HG03064 (cell line): ENCODE measurements around the gene RELN.

ENCODE experiments used
- ATAC-seq: cut with Tn5 transposase; IDR thresholded peaks from one replicate; pipeline ENCODE4 v1.9.1; 2021; ENCODE audit warnings: low read depth; ENCODE audit not compliant: unreplicated experiment

RELN gene

DNA sequence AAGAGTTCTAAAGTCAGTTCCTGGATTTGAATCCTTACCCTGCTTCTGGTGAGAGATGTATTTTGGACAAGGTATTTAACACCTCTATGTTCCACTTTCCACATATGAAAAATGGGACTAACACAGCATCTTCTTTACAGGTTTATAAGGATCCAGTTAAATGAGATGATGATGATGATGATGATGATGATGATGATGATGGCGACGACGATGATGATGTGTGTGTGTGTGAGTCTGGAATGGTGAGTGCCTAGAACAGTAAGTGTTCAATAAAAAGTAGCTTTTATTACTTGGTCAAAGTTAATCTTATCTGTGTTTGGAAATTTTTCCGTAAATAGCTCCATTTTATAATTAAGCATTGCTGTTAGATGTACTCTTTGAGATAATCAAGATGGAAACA lies 295.2 kb downstream of the RELN start:
- no peak for ATAC-seq

DNA sequence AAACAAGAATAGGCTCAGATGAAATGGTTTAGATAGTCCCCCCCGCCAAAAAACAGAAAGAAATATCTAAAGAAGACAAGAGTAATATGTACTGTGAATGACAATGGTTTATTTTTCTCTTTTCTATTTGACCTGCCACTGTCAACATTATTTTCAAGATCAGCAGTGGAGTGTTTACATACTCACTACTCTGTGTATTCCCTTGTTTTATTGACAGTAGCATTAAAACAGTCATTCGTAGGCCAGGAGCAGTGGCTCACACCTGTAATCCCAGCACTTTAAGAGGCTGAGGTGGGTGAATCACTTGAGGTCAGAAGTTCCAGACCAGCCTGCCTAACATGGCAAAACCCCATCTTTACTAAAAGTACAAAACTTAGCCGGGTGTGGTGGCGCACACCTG lies 298.2 kb downstream of the RELN start:
- ATAC-seq: no peak

DNA sequence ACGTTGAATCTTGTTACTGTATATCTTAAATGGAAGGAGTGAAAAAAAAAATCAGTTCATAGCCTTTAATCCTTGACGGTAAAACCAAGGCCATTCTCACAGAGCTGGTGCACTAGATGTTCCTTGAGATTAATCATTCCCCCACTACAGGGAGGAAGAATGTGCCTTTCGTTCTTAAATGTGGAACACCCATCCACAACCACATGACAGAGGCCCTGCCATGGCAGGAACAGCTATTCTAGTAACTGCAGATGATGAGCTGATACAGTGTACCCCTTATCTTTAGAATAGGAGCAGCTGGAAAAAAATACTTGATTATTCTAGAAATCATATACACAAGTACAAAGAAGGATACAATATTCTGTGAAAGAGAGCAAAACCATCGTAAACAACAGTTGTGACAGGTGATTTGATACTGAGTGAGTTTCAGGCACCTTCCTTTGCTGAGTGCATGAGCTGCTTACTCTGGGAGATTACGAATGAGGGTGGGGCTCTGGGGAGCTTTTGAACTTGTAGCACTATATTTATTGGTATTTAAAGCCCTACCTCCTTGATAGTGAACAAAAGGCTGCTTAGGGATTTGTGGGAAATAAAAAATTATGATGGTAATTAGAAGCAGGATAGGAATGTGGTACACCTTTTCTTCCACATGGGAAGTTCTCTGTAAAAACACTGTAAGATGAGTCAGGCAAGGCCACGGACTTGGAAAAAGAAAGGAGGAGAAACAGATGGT lies 299.1 kb downstream of the RELN start:
- ATAC-seq: no peak

DNA sequence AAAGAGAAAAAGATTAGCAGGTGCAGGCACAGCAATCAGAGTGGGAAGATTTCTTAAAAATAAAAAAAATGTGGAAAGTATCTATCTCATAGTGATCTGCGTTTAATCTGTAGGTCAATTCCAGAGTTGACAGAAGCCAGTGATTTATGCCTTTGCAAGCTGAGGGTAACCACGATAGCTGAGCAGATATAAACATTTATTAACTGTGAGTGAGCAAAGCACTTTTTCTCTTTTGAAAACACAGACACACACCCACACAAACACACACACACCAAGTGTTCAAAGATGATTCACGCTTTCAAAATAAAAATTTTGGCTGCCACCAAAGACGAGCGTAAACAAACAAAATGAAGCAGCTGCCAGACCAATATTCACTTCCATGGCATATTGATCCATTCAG lies 300.2 kb downstream of the RELN start:
- no peak for ATAC-seq

DNA sequence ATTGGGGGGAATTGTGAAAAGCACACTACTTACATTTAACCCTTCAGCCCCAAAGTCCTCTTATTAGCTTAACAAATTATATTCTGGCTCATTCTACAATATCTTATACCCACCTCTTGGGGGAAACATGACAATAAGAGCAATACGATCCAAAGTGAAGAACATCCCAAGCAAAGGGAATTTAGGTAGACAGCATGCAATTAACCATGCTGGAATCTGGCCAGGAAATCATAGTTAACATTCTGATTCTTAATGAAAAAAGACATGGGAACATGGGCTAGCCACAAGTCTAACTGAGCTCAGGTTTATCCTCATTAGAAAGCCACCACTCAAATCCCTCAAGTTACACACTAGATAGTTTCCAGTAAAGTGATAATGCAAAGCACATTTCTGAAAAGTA lies 301.5 kb downstream of the RELN start:
- ATAC-seq: no peak

DNA sequence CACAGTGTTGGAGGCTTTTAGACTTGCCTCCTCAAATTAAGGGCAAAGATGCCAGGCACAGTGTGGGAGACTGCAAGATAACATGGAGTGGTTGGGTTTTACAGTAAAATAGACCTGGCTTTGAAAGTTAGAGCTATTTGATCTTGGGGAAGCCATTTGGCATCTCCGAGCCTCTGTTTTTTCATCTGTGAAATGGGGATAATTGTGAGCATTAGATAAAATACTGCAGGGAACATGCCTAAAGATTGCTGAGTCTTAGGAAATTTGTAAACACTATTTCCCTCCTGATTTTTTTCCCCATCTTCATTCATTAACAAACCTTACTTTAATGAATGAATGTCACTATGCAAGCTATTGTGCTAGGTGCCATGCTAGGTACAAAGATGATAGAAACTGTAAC lies 302.2 kb downstream of the RELN start:
- no peak for ATAC-seq

DNA sequence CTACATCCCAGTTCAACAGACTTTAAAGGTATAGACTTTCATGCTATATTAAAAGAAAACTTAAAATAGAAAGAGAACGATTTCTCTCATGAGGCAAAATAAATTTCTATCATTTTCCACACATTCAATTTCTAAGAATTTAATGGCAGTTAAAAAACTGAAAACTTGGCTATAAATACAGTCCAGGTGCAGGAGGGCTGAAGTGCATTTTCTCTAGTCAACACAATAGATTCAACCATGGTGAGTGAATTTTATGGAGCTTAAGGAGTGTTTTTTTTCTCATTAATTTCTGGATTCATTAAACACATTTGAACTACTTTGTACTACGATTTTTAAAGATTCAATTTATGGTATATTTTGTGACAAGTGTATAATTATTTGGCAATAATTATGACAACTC lies 302.7 kb downstream of the RELN start:
- ATAC-seq: no peak

DNA sequence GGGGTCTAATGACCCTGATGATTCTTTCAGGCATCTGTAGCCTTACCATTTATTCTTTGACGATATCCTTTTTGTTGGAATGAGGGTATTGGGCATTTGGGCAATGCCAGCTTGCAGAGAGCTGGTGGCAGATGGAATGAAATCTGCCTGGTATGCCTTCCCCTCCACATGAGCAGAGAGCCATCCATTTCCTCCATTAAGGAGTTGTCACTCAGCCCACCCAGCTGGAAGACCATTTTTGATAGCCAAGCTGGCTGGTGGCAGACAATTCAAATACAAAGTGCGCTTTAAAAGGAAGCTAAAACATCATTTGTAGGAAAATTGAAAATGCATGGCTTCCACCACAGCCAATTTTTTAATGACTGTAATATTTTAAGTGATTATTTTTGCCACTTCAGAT lies 303.4 kb downstream of the RELN start:
- no peak for ATAC-seq

DNA sequence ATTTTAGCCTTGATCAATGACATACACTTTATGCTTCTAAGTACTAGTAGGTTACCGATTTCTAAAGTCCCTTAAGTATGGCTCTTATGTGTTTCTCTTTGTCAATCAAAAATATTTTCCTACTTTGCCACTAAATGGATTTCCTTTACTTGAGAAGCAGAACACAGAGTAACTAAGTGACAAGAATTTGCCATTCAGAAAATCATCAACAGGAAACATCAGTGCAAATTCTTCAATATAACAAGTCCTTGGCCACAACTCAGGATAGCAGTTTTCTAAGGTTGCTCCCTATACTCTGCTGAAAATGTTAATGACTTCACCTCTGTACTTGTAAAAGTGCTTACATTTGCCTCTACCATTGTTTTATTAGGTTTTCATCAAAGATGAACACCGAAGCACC lies 303.8 kb downstream of the RELN start:
- ATAC-seq: no peak

DNA sequence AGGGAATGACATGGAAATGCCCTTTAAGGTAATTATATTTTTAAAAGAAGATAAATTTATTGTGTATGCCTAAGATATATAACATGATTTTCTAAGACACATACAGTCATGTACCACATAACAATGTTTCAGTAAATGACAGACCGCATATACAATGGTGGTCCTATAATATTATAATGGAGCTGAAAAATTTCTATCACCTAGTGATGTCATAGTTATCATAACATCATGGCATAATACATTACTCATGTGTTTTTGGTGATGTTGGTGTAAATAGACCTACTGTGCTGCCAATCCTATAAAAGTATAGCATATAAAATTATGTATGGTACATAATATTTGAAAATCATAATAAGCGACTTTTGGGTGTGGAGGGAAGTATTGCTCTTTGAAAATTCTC lies 306.1 kb downstream of the RELN start:
- no peak for ATAC-seq

DNA sequence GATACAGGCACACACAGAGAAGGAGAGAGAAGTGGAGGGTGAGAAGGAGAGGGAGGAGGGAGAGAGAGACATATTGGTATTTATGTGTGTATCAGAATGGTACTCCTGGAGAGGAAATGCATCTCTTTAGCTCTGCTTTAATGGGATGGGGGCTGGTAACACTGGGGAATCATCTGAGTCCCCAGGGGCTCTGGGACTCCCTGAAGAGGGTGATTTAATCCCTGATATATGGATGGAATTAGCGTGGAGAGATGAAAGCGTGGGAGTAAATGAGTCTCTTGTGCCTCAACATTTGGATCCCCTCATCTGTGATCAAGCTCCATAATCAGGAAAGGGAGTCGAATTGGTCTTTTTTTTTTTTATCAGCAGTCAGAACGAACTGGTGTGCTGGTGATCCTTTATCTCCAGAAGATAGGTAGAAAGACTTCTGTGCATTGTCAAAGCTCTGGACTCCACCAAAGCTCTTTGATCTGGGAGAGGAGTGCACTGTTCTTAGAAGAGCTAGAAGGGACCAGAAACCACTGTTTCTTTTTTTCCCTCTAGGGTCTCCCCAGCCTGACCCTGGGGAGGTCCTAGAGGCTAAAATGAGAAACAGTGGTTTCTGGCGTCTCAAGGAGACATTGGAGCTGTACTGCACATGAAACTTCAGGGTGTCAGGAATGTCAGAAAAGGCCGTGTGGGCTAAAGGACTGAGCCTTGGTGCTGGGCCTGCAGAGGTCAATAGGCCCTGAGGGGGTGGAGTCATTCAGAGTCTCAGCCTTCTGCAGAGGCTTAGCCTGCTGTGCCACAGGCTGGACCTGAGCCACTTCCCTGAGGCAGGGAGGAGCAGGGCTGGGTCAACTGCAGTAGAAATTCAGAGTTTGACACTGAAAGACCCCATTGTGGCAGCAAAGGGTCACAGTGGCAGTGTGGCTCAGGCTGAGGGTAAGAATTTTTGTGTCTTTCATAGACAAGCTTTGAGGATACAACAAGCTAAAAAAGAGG lies 309.0 kb downstream of the RELN start:
- no peak for ATAC-seq

DNA sequence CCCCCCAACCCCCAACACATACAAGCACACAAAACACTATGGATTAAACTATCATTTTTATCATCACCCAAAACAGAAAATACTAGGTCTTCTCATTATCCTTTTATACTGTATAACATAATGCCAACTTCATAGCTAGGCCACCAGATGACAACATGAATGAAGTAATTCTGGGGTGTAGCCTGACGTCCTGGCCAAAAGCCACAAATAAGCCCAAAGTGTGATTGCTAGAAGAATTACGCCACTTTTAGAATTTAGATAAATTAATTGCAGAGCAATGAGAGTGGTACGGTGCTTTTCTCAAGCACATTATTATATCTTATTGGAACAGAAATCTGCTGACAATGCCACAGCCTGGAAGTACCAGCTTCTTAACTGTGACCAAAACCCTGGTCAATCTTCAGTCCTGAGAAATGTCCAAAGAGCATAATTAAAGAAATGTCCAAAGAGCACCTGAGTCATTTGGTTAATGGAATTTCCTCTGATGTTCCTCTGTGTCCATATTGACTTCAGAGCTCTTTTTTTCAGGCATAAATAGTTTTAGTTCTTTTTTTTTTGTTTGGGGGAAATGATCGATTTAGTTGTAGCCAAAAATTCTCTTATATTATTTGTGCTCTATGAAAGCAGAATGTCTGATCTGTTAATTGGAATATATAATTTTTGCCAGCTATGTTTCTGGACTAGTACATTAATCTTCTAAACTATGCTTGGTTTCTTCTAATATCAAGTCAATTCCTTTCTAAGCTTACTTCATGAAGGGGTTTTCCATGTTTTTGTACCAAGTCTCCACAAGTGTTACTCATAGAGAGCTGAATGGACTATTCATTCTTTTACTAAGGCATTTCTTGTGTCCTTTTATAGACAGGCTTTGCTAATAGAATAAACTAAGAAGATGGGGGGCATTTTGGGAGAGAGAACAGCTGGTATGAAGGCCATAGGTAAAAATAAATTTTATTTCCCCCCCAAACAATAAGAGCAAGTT lies 310.0 kb downstream of the RELN start:
- ATAC-seq: no peak

DNA sequence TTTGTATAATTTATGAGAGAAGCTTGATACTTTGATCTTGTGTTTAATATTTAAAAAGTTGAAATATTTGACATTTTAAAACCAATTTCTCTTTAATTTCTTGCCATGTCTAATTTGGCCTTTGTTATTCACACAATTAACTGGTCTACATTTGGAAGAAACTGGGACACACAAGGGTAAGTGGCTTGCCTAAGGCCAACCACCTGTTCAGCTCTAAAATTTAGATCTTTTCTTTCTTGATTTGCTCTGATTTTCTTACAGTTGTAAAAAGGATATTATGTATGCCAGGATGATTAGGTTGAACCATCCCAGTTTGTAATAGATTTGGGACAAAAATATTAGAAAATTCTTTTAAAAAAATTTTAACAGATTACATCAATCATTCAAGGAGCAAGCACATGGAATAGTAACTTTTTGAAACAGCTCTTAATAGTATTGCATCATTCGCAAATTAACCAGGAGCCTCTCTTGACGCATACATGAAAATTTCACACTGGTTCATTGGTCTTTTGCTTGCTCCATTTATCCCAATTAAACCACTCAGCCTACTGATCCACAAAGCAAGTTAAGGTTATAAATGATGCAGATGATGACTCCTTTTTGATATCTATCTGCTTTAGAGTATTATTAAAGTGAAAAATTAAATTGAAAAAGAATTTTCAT lies 321.0 kb downstream of the RELN start:
- ATAC-seq: no peak

DNA sequence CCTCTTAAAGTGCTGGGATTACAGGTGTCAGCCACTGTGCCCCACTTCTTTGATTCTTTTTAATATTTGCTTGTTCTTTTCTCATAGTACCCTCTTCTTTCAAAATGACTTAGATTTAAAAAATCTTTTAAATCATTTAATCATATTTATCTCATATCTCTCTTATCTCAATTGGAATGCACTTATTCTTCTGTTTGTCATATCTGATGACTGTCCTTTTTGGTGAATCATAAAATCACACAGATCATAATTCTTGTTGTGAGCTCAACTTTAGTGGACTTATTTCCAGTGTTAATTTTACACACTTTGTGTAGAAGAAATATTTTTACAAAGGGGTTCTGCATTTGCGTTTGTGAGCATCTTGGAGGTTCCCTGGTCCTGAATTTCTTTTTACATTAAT lies 323.1 kb downstream of the RELN start:
- no peak for ATAC-seq

DNA sequence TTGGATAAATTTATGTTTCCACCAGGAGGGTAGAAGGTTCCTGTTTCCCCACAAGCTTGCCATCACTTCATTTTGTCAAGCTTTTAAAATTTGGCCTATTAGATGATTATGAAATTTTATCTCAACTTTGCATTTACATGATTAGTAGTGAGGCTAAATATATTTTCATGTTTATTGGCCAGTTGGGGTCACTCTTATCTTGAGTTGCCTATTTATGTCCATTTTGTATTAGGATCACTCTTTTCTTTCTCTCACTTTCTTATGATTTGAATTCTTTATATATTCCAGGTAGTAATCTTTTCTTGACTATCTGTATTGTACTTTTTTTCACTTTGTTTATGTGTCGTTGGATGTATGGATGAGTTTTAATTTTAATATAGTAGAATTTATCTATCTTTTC lies 324.9 kb downstream of the RELN start:
- ATAC-seq: no peak

DNA sequence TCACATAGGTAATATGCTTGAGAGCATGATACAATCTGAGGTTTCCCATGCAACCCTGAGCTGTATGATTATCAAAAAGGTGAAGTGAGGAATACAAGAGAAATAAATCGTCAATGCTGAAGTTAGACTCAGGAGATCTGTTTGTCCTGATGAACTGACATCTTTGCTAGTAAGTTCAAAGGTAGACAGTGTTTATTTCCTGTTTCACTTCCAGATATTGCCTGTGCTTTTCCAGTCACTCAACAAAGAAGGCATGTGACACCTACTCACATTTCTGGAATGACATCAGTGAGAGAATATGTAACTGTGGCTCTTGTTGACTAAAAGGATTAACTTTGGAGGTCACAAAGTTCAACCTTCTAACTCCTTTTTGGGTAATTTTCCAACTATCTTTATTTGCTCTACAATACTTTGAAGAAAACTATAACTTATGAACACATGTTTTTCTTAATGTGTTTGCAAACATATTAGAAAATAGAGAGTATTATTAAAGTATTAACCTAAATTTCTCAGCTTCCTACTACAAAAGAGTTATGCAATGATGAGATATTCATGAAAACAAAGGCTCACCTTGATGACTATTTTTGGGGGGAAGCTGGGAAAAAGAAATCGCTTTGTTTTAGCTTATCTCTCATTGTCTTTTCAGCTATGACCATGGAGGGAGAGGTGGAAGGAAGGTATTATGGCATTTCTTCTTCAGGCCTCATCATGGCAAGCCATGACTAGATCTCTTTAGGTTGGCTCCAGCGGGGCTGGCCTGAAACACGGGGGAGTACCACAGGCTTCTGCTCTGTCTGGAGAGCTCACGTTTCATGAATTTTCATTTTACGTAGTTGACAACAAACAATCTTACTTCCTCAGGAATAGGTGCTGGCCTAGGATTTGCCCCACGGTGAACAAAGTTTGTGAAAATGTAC lies 328.7 kb downstream of the RELN start:
- ATAC-seq: no peak

DNA sequence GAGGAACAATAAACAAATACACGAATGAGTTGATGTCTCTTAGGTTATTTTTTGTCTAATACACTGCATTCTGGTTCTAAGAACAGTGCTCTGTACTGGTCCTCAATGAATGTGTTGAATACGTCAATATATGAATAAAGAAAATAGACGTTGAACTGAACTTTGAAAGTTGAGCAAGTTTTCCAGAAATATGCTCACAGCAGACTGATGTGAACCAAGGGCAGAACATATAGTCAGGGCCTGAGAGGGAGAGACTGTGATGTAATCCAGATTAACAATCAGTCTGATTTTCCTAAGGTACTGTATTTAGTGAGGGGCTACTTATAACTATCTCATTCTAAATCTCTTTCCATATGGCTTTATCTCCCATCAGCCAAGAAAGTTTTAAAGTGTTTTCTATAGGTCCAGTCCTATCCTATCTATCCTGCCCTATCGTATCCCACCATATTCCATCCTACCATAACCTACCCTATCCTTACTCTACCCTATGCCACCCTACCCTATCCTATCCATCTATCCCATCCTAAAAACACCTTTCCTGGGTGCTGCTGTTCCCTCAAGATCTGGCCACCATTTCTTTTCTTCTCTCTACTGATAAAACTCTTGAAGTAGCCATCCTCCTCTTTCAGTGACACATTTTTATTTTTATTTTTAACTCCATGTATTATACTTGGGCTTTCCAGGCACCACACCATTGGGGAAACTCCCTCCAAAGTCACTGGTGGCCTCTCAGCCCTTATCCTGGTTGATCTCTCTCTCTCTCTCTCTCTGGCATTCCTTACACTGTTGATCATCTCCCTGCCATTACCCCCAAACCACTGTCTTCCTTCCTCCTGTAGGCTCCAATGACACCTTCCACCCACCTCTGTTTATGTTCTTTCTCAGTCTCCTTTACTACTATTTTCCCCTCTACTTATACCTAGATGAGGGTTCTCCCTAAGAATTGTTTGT lies 331.1 kb downstream of the RELN start:
- ATAC-seq: no peak

DNA sequence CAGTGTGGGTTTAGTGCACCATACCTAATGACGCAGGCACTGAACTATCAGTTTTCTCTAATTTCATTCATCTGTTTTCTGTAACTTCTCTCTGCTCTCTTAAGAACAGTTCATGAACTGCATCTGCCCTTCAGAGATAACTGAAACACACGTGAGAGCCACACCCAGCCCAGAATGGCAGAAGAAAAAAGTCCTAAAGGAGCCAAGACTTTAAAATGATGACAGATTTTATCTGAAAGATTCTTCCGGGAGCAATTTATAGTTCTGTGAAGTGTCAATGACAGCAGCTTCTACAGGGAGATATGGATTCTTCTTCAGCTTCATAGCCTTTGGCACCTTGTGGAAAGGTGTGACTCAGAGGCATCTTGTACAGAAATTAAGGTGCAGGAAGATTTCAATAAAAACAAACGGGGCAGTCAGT lies 332.0 kb downstream of the RELN start:
- ATAC-seq: no peak
